ENCODE data around the gene WNT5B. TPM values are rescaled to one million over a fixed set of nuclear protein-coding genes. Genes with fewer than 3 reads are reported as not detected.

Gene WNT5B
- total and polyA plus RNA-seq, 2 of the 8 experiments (the other 6 are each of a cell fraction or from before 2014, with no cell fraction given) = 0.91 to 1.2 TPM

DNA sequence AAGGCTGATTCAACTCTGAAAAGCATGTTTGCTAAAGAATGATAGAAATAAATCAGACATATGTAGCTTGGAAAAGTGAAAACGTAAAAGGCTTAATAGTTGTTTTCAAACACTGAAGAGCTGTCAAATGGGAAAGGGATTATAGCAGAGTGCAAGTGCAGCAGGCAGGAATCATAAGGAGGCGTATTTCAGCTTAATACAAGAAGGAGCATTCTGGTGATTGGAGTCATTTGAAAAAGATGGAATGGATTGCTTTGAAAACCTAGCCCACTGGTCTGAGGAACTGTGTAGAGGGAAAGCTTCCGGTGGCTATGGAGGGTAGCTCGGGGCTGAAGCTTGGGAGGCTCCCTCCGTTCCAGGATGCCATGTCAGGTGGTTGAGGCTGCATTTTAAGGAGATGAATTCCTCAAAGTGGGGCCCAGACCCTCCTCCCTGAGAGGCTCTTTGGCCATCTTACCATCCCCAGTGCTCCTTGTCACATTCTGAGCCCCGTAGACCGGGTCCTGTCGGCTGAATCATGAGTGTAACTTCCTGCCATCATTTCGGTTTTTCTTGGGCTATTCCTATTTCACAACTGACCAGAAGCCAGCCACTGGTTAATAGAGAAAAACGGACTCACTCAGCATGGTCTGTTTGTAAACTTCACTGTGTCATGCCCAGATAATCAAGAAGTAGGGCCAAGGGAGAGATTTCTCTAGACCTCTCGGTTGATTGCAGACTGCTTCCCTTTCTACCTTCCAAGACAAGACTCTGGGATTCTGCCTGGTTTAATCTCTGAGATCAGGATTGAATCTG is 6.5 kb downstream of the WNT5B start (continued):
- TF ChIP-seq, protein P1, sequence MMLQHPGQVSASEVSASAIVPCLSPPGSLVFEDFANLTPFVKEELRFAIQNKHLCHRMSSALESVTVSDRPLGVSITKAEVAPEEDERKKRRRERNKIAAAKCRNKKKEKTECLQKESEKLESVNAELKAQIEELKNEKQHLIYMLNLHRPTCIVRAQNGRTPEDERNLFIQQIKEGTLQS (IDR thresholded peaks at IDR 0.05; ENCODE audit: insufficient read depth, low read depth, low read length) = no peak
- TF ChIP-seq HDAC6 (IDR thresholded peaks at IDR 0.05; ENCODE audit: low read depth, low read length) = no peak
- TF ChIP-seq BRCA1 (IDR thresholded peaks at IDR 0.05; ENCODE audit: low read depth, low read length) = no peak
- no peak for TF ChIP-seq TBP (IDR thresholded peaks at IDR 0.05; ENCODE audit: low read depth, low read length)
- no peak for TF ChIP-seq RAD21 (IDR thresholded peaks at IDR 0.05 in 1 of 2, conservative IDR thresholded peaks at IDR 0.05 in 1 of 2; ENCODE audit: low read depth in 2 of 2, low read length in 2 of 2)

All from H1 (cell line).